Activated CD4-positive, alpha-beta T cell treated with anti-CD3 and anti-CD28 coated beads, Interleukin-2, amount 50 U/mL, for 16 hours (primary cell): ENCODE data around the gene ZNF322.
"Not testable (repeated sequence)": the region's sequence is repeated elsewhere in the genome, so short reads cannot be mapped to it uniquely, and the experiment has no call there.

Experiments
- DNase-seq: peaks from one replicate; pipeline ENCODE4 v3.0.0-alpha.2; 2020

The ZNF322 gene

GRCh38 chr6:26659042-26659999 is at the start of gene ZNF322:
Gene ZNF322 (minus strand): TSS chr6:26659746. CDS start chr6:26638553, 21,193 bp downstream.
- peak; percentile 94 for DNase-seq

- not testable (repeated sequence) for DNase-seq
Measured at GRCh38 chr6:26705780-26706179, 46.2 kb upstream of the ZNF322 start.

GRCh38 chr6:26705352-26705751 is 45.8 kb upstream of the ZNF322 start:
- not testable (repeated sequence) for DNase-seq

GRCh38 chr6:26701023-26701747 is 41.6 kb upstream of the ZNF322 start:
- DNase-seq = not testable (repeated sequence)

GRCh38 chr6:26697496-26697895 is 38.0 kb upstream of the ZNF322 start:
- not testable (repeated sequence) for DNase-seq

- DNase-seq = not testable (repeated sequence)
Measured at GRCh38 chr6:26689324-26689947, 29.9 kb upstream of the ZNF322 start.

GRCh38 chr6:26682435-26683042 is 23.0 kb upstream of the ZNF322 start:
- not testable (repeated sequence) for DNase-seq

- DNase-seq = not testable (repeated sequence)
Measured at GRCh38 chr6:26673287-26673686, 13.7 kb upstream of the ZNF322 start.

GRCh38 chr6:26670558-26670957 is 11.0 kb upstream of the ZNF322 start:
- not testable (repeated sequence) for DNase-seq

- not testable (repeated sequence) for DNase-seq
Measured at GRCh38 chr6:26670003-26670402, 10.5 kb upstream of the ZNF322 start.

- DNase-seq = peak; percentile 7
Measured at GRCh38 chr6:26660000-26660361, 435 bp upstream of the ZNF322 start.

GRCh38 chr6:26657256-26657655 is 2.3 kb downstream of the ZNF322 start:
- DNase-seq = no peak

GRCh38 chr6:26653007-26653406 is 6.5 kb downstream of the ZNF322 start:
- no peak for DNase-seq

- no peak for DNase-seq
Measured at GRCh38 chr6:26651133-26651781, 8.3 kb downstream of the ZNF322 start.

GRCh38 chr6:26646074-26646473 is 13.5 kb downstream of the ZNF322 start:
- no peak for DNase-seq

- DNase-seq = no peak
Measured at GRCh38 chr6:26640806-26641205, 18.7 kb downstream of the ZNF322 start.

GRCh38 chr6:26629359-26629758 is 30.2 kb downstream of the ZNF322 start:
- no peak for DNase-seq

- DNase-seq = no peak
Measured at GRCh38 chr6:26627843-26628242, 31.7 kb downstream of the ZNF322 start.

- DNase-seq = no peak
Measured at GRCh38 chr6:26624557-26624956, 35.0 kb downstream of the ZNF322 start.

- no peak for DNase-seq
Measured at GRCh38 chr6:26623339-26623859, 36.1 kb downstream of the ZNF322 start.

GRCh38 chr6:26613689-26614683 is 45.6 kb downstream of the ZNF322 start:
- DNase-seq = no peak
